T-cell (primary cell): ENCODE results near the gene APCDD1L. TPM values are rescaled to one million over a fixed set of nuclear protein-coding genes. Genes with fewer than 3 reads are reported as not detected.
"Not testable (repeated sequence)": the region's sequence is repeated elsewhere in the genome, so short reads cannot be mapped to it uniquely, and the experiment has no call there.

Experiments
- ATAC-seq, 4 experiments: fragments of 200-7000 bp in 3 of 4; fragments of 150-1000 bp in 1 of 4; cut with Tn5 transposase; replicated peaks in 1 of 4; 1 replicate in 3 of 4; 2 replicates in 1 of 4; pipeline ENCODE4 v1.10.0; 2021; ENCODE audit warnings: moderate library complexity in 3 of 4, mild to moderate bottlenecking in 2 of 4, moderate number of reproducible peaks in 1 of 4
- CTCF ChIA-PET, 2 donors: fragments of 300-600 bp; sonication (Branson Sonifier 250); formaldehyde crosslinking; loops; one replicate each; lab custom pipeline; 2022; ENCODE audit warnings: antibody characterized with exemption in 2 of 2; lab: Charles Lee
- POLR2A ChIA-PET, 2 donors: fragments of 300-600 bp; sonication (Branson Sonifier 250); formaldehyde crosslinking; loops; one replicate each; lab custom pipeline; 2022; ENCODE audit warnings: antibody characterized with exemption in 2 of 2; lab: Charles Lee
- DNase-seq, 35 experiments: peaks; one replicate each; pipeline versions ENCODE4 v3.0.0 to v3.0.0-alpha.2; 2013 to 2023
- H3K27ac ChIP-seq: one replicate; pipeline ENCODE4 v1.5.1; 2013; ENCODE audit warnings: low read length
- H3K27me3 ChIP-seq, 2 experiments: replicated peaks in 1 of 2; 1 replicate in 1 of 2; 2 replicates in 1 of 2; pipeline versions ENCODE4 v1.6.1 to v1.7.0; 2013; ENCODE audit warnings: low read length in 1 of 2, mixed read lengths in 1 of 2; ENCODE audit not compliant: control insufficient read depth in 2 of 2, insufficient read depth in 2 of 2; ENCODE audit errors: extremely low read depth in 1 of 2
- H3K36me3 ChIP-seq, 2 donors: 1 replicate in 1 of 2; 2 replicates in 1 of 2; pipeline versions ENCODE4 v1.6.1 to v1.7.0; 2013; ENCODE audit warnings: low read length in 1 of 2; ENCODE audit not compliant: control insufficient read depth in 2 of 2, insufficient read depth in 1 of 2; ENCODE audit errors: extremely low read depth in 1 of 2
- H3K4me1 ChIP-seq, 2 experiments: 1 replicate in 1 of 2; 2 replicates in 1 of 2; pipeline versions ENCODE4 v1.6.1 to v1.7.0; 2013; ENCODE audit warnings: low read length in 2 of 2, mixed read lengths in 1 of 2; ENCODE audit not compliant: insufficient read depth in 2 of 2, control insufficient read depth in 1 of 2; ENCODE audit errors: extremely low read depth in 1 of 2
- H3K4me3 ChIP-seq, 2 donors: 1 replicate in 1 of 2; 2 replicates in 1 of 2; pipeline versions ENCODE4 v1.5.1 to v1.7.0; 2013; ENCODE audit warnings: mild to moderate bottlenecking in 2 of 2, low read length in 1 of 2, moderate library complexity in 1 of 2; ENCODE audit not compliant: control insufficient read depth in 1 of 2; ENCODE audit errors: extremely low read depth in 1 of 2
- H3K9me3 ChIP-seq: 2 replicates; pipeline ENCODE4 v1.7.0; 2013
- H3K27ac Mint-ChIP-seq, 2 donors: one replicate each; pipeline ENCODE4 v1.8.0; 2020 to 2021; ENCODE audit warnings: mild to moderate bottlenecking in 2 of 2, mixed read lengths in 2 of 2
- H3K27me3 Mint-ChIP-seq, 2 donors: one replicate each; pipeline ENCODE4 v1.8.0; 2021 to 2022; ENCODE audit warnings: mixed read lengths in 2 of 2
- H3K36me3 Mint-ChIP-seq: one replicate; pipeline ENCODE4 v1.8.0; 2021; ENCODE audit warnings: mixed read lengths
- H3K4me1 Mint-ChIP-seq, 3 donors: one replicate each; pipeline ENCODE4 v1.8.0; 2020 to 2022; ENCODE audit warnings: mixed read lengths in 3 of 3, mild to moderate bottlenecking in 1 of 3
- H3K4me3 Mint-ChIP-seq, 3 donors: one replicate each; pipeline ENCODE4 v1.8.0; 2020 to 2022; ENCODE audit warnings: mild to moderate bottlenecking in 3 of 3, mixed read lengths in 3 of 3, moderate library complexity in 3 of 3
- H3K9me3 Mint-ChIP-seq, 3 donors: one replicate each; pipeline ENCODE4 v1.8.0; 2020 to 2022; ENCODE audit warnings: mixed read lengths in 3 of 3
- WGBS: methylation state at CpG from one replicate; pipeline ENCODE4 v1.1.5; 2013; ENCODE audit warnings: missing lambda C conversion rate; ENCODE audit not compliant: insufficient coverage; 5-methylcytosine and 5-hydroxymethylcytosine counted together
- total RNA-seq, 35 experiments: library from RNA in 6 of 35; stranded (reverse) in 6 of 35; fragments of 120-200 nt in 1 of 35; gene quantifications; one replicate each; pipeline versions ENCODE4 v1.2.1 to v1.2.4 and lab custom pipeline; 2013 to 2026

The APCDD1L gene
- total RNA-seq, 5 donors from 2014 or later (not counting 1 experiment from before 2014, with no cell fraction given) = not detected

DNA sequence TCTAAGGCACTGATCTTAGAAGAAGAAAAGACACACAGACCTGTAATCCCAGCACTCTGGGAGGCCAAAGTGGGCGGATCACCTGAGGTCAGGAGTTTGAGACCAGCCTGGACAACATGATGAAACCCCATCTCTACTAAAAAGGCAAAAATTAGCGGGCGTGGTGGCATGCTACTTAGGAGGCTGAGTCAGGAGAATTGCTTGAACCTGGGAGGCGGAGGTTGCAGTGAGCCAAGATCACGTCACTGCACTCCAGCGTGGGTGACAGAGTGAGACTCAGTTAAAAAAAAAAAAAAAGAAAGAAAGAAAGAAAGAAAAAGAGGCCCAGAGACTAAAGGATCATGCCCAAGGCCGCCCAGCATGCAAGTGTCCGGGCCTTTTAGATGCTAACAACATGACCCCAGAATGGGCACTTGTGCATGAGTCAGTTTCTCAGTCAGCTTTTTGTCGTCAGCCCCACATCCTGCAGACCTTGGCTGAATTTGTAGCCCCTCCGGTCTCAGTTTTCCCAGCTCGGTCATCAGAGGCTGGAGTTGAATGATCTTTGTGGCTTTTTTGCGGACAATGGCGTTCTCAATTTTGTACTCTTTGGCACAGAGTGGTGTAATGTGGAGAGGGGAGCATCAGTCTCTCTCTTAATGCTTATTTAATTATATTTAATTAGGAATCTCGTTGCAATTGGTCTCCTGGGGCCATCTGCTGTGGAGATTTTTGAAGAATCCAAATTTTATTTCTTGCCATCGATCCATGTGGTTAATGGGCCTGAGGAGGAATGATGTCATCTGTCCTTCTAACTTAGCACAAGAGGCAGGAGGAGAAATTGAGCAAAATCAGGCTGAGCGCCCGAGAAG lies 30.6 kb upstream of the APCDD1L start:
- ATAC-seq = no peak
- Mint-ChIP-seq H3K27ac (no peak overlapping the region), H3K4me1 (no peaks in the 10 kb centered on the region), H3K4me3 (no peak overlapping the region), H3K36me3 (no peaks in the 10 kb centered on the region), H3K9me3 (no peaks in the 10 kb centered on the region), H3K27me3 (peaks cover 5 to 21% of the 10 kb centered on the region in 2 donors)
- POLR2A ChIA-PET = interaction anchor here in 1 of 2 donors (0.6 kb wide), 1 partner anchor 758 kb away, joined by 5 read pairs; no protein-coding TSS in a partner anchor
- no peaks in the 10 kb centered on the region for H3K4me1 ChIP-seq
- H3K36me3 ChIP-seq = no peaks in the 10 kb centered on the region
- H3K9me3 ChIP-seq = no peaks in the 10 kb centered on the region
- WGBS = 72% methylated on average over 8 of the region's 17 CpGs
- CTCF ChIA-PET = no interaction called here
- H3K4me3 ChIP-seq = no peak overlapping the region
- DNase-seq = no peak
- H3K27ac ChIP-seq = no peak overlapping the region
- H3K27me3 ChIP-seq = peaks cover 0 to 14% of the 10 kb centered on the region in 2 experiments

DNA sequence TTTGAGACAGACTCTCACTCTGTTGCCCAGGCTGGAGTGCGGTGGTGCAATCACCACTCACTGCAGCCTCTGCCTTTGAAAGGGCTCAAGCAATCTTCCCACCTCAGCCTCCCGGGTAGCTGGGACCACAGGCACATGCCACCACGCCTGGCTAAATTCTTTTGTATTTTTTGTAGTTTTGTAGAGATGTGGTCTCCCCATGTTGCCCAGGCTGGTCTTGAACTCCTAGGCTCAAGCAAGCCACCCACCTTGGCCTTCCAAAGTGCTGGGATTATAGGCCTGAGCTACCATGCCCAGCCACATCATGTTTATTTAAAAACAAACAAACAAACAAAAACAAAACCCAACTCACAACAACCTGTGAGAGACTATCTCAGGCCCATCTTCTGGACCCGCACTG lies 29.7 kb upstream of the APCDD1L start:
- no peak overlapping the region for H3K27ac Mint-ChIP-seq
- Histone ChIP-seq H3K36me3 (no peaks in the 10 kb centered on the region), H3K27ac (no peak overlapping the region), H3K9me3 (no peaks in the 10 kb centered on the region), H3K4me3 (no peak overlapping the region), H3K27me3 (peaks cover 0 to 15% of the 10 kb centered on the region in 2 experiments), H3K4me1 (no peaks in the 10 kb centered on the region)
- no peak overlapping the region for H3K4me3 Mint-ChIP-seq
- H3K36me3 Mint-ChIP-seq = no peaks in the 10 kb centered on the region
- DNase-seq (no peak), ATAC-seq (no peak)
- CTCF ChIA-PET = no interaction called here
- no peaks in the 10 kb centered on the region for H3K4me1 Mint-ChIP-seq
- WGBS = no CpG with 5 or more reads among the region's 4 CpGs
- H3K27me3 Mint-ChIP-seq = peaks cover 8 to 21% of the 10 kb centered on the region in 2 donors
- H3K9me3 Mint-ChIP-seq = peaks cover 0 to 2% (median 0%) of the 10 kb centered on the region in 3 donors
- POLR2A ChIA-PET = no interaction called here

DNA sequence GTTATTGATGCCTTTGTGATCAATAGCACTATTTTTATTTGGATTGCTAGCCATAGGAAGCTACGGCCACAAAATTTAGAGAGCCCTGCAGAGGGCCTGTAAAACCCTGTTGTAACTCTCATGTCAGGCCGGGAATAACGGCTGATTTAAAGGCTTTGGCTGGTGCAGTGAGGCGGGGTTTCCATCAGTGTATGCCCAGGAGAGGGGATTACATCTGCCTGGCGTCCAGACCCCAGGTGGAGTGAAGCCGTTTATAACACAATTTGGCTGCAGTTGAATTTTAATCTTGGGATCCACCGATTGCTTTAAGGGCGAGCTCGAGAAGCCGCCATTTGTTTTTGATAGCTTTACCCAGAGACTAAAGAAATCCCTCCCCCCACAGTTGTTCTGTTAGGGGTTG lies 29.1 kb upstream of the APCDD1L start:
- H3K9me3 Mint-ChIP-seq = peaks cover 0 to 3% (median 0%) of the 10 kb centered on the region in 3 donors
- H3K9me3 ChIP-seq = no peaks in the 10 kb centered on the region
- ChIA-PET POLR2A (no interaction called here), CTCF (no interaction called here)
- no peak overlapping the region for H3K4me3 ChIP-seq
- ATAC-seq = no peak
- H3K4me1 ChIP-seq = no peaks in the 10 kb centered on the region
- H3K27me3 ChIP-seq = peaks cover 0 to 15% of the 10 kb centered on the region in 2 experiments
- H3K36me3 Mint-ChIP-seq = no peaks in the 10 kb centered on the region
- H3K27me3 Mint-ChIP-seq = peaks cover 8 to 21% of the 10 kb centered on the region in 2 donors
- no peak overlapping the region for H3K4me3 Mint-ChIP-seq
- no peak for DNase-seq
- H3K36me3 ChIP-seq = no peaks in the 10 kb centered on the region
- 67% methylated on average over 4 of the region's 10 CpGs for WGBS
- H3K27ac Mint-ChIP-seq = no peak overlapping the region
- no peak overlapping the region for H3K27ac ChIP-seq
- no peaks in the 10 kb centered on the region for H3K4me1 Mint-ChIP-seq

DNA sequence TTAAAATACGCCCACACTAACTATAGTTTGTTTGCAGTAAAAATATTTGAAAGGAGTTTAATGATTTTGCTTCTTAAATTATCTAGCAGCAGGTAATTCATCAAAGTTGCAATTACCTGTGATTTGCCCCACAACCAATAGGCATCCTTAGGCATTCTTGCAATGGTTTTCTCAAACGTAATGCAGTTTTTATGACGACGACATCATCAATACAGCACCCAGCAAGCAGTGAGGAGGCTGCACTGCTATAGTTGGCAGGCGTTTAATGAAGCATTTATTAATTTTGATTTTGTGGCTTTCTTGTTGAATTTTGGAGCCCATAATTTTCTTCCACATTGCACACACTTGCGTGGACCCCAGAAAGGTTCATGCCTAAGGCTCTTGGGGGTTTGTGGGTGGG lies 28.1 kb upstream of the APCDD1L start:
- H3K36me3 ChIP-seq = no peaks in the 10 kb centered on the region
- Mint-ChIP-seq H3K4me1 (no peaks in the 10 kb centered on the region), H3K27me3 (peaks cover 8 to 16% of the 10 kb centered on the region in 2 donors), H3K4me3 (no peak overlapping the region), H3K36me3 (no peaks in the 10 kb centered on the region), H3K27ac (no peak overlapping the region), H3K9me3 (peaks cover under 1 to 3% (median 3%) of the 10 kb centered on the region in 3 donors)
- ChIA-PET POLR2A (no interaction called here), CTCF (interaction anchor here in 1 of 2 donors (0.7 kb wide), 1 partner anchor 599 kb away, joined by 3 read pairs; no protein-coding TSS in a partner anchor)
- no peak for ATAC-seq
- H3K4me3 ChIP-seq = no peak overlapping the region
- no CpG with 5 or more reads among the region's 6 CpGs for whole genome bisulfite sequencing
- H3K27ac ChIP-seq = no peak overlapping the region
- no peaks in the 10 kb centered on the region for H3K4me1 ChIP-seq
- H3K9me3 ChIP-seq = no peaks in the 10 kb centered on the region
- peaks cover 0 to 12% of the 10 kb centered on the region in 2 experiments for H3K27me3 ChIP-seq
- no peak for DNase-seq

DNA sequence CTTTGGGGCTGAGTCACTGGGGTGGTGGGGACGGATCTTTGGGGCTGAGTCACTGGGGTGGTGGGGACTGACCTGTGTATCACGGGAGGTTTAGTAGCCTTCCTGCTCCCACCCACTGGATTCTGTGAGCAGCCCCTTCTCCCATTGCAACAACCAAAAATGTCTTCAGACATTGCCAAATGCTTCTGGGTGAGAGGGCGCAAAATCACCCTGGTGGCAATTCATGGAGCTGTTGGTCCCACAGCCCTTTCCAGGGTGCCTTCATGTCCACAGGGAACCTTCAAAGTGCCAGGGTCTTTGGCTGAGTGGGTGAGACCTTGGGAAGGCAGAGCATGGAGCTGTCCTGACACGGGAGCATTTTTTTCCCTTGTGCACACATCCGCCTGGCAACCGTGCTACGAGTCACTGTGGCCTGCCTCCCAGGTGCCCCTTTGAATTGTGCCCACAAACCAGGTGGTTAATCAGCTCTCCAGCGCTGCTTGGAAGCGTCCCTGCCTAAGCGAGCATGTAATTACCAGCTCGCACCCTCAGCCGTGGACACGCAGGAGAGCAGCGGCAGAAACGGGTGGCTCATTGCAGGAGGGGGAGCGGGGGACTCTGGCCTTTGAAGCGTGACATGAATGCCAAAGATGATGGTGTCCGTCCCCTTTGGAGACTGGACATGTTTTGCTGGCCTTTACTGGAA lies 27.4 kb upstream of the APCDD1L start:
- H3K27me3 Mint-ChIP-seq = peaks cover 8 to 16% of the 10 kb centered on the region in 2 donors
- Histone ChIP-seq H3K27me3 (peaks cover 0 to 12% of the 10 kb centered on the region in 2 experiments), H3K4me3 (no peak overlapping the region), H3K4me1 (no peaks in the 10 kb centered on the region), H3K36me3 (no peaks in the 10 kb centered on the region), H3K27ac (no peak overlapping the region), H3K9me3 (no peaks in the 10 kb centered on the region)
- POLR2A ChIA-PET = no interaction called here
- H3K4me3 Mint-ChIP-seq = no peak overlapping the region
- H3K4me1 Mint-ChIP-seq = no peaks in the 10 kb centered on the region
- peaks cover 3 to 8% (median 7%) of the 10 kb centered on the region in 3 donors for H3K9me3 Mint-ChIP-seq
- 88% methylated on average over 16 of the region's 18 CpGs for WGBS
- ATAC-seq = no peak
- DNase-seq = no peak
- no peaks in the 10 kb centered on the region for H3K36me3 Mint-ChIP-seq
- CTCF ChIA-PET = interaction anchor here in 1 of 2 donors (0.7 kb wide), 1 partner anchor 600 kb away, joined by 3 read pairs; no protein-coding TSS in a partner anchor
- no peak overlapping the region for H3K27ac Mint-ChIP-seq

DNA sequence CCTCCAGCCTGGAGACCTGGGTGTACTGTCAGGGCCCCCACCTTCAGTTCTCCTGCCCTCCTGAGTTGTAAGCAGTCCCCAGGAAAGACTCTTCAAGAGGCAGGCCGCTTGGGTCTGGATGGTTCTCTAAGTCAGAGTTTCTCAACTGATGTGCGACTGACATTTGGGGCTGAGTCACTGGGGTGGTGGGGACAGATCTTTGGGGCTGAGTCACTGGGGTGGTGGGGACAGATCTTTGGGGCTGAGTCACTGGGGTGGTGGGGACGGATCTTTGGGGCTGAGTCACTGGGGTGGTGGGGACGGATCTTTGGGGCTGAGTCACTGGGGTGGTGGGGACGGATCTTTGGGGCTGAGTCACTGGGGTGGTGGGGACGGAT lies 26.8 kb upstream of the APCDD1L start:
- H3K4me1 ChIP-seq, H3K27ac ChIP-seq, H3K9me3 Mint-ChIP-seq, H3K4me1 Mint-ChIP-seq, H3K4me3 ChIP-seq, H3K27ac Mint-ChIP-seq, H3K36me3 ChIP-seq, DNase-seq, POLR2A ChIA-PET, H3K36me3 Mint-ChIP-seq, H3K9me3 ChIP-seq, CTCF ChIA-PET, ATAC-seq, H3K4me3 Mint-ChIP-seq: not testable (repeated sequence)
- H3K27me3 Mint-ChIP-seq = peaks cover 3 to 10% of the 10 kb centered on the region in 2 donors
- H3K27me3 ChIP-seq = peaks cover 0 to 12% of the 10 kb centered on the region in 2 experiments
- 63% methylated on average over 2 of the region's 6 CpGs for WGBS
